ENCODE data around the gene RNFT2. TPM values are rescaled to one million over a fixed set of nuclear protein-coding genes. Genes with fewer than 3 reads are reported as not detected.
A peak's percentile ranks its signal among the peaks of the same experiment; 100 is the strongest.

Gene RNFT2
- total and polyA plus RNA-seq, 12 donors: 0.46 to 2.2 (median 1.6) TPM

DNA sequence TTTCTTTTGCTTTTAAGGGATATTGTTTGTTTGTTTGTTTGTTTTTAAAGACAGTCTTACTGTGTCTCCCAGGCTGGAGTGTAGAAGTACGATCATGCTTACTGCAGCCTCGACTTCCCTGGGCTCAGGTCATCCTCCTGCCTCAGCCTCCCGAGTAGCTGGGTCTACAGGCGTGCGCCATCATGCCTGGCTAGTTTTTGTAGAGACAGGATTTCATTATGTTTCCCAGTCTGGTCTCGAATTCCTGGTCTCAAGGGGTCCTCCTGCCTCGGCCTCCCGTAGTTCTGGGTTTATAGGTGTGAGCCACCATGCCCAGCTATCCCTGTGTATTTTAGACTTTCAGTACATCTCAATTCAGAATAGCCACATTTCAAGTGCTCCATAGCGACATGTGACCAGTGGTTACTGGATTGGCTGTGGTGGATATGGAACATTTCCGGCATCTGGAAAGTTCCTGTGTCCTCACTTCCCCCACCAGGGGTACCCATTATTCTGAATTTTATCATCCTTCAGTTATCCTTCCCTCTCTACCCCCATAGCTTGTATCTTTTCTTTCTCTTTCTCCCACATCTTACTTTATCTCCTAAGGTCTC lies 82.0 kb downstream of the RNFT2 start:
- TF ChIP-seq, protein P1, sequence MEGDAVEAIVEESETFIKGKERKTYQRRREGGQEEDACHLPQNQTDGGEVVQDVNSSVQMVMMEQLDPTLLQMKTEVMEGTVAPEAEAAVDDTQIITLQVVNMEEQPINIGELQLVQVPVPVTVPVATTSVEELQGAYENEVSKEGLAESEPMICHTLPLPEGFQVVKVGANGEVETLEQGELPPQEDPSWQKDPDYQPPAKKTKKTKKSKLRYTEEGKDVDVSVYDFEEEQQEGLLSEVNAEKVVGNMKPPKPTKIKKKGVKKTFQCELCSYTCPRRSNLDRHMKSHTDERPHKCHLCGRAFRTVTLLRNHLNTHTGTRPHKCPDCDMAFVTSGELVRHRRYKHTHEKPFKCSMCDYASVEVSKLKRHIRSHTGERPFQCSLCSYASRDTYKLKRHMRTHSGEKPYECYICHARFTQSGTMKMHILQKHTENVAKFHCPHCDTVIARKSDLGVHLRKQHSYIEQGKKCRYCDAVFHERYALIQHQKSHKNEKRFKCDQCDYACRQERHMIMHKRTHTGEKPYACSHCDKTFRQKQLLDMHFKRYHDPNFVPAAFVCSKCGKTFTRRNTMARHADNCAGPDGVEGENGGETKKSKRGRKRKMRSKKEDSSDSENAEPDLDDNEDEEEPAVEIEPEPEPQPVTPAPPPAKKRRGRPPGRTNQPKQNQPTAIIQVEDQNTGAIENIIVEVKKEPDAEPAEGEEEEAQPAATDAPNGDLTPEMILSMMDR (IDR thresholded peaks at IDR 0.05): no peak
- 91 to 92% methylated on average over 10 of the region's 10 CpGs for WGBS, 2 donors
- Histone ChIP-seq H3K9me3 (peaks cover 0 to 11% (median 0%) of the 10 kb centered on the region in 11 donors), H3K4me3 (peak overlapping the region in 3 of 10 donors; percentile 74 to 83 (median 78)), H3K27ac (peak overlapping the region in 3 of 10 donors; percentile 95 to 97 (median 96)), H3K36me3 (no peaks in the 10 kb centered on the region), H3K27me3 (no peaks in the 10 kb centered on the region), H3K4me1 (peaks cover 6 to 17% (median 12%) of the 10 kb centered on the region in 9 donors)
- no peak for ATAC-seq
- DNase-seq: no peak
- intact Hi-C loops (cut with DNase I): loop anchor here in 1 of 10 donors (10.0 kb wide), 1 partner anchor 85 kb away; the partner anchor contains the start of genes RNFT2 and SPRING1

DNA sequence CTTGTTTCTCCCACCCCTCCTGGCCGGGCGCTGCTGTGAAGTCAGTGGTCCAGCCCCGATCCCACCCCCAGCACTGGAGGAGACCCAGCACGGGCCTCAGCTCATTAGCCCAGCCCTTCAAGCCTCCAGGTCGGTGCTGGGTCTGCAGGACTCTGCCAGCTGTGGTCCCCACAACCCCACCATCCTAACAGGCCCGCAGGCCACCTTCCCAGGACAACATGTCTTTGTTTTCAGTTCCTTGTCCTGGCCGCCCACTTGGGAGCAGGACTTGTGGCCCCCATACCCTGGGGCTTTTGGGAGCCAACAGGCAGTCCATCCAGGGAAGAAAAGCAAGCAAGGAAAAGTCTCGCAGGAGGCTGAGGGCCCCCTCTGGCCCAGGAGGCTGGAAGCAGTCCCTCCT lies 83.2 kb downstream of the RNFT2 start:
- H3K36me3 ChIP-seq: no peaks in the 10 kb centered on the region
- 65 to 71% methylated on average over 8 of the region's 8 CpGs for WGBS, 2 donors
- H3K4me3 ChIP-seq: no peak overlapping the region
- H3K27ac ChIP-seq: no peak overlapping the region
- peaks cover 6 to 17% (median 12%) of the 10 kb centered on the region in 9 donors for H3K4me1 ChIP-seq
- H3K27me3 ChIP-seq: no peaks in the 10 kb centered on the region
- peaks cover 0 to 14% (median 0%) of the 10 kb centered on the region in 11 donors for H3K9me3 ChIP-seq
- intact Hi-C loops (cut with DNase I): loop anchor here in 1 of 10 donors (10.0 kb wide), 1 partner anchor 86 kb away; the partner anchor contains the start of genes RNFT2 and SPRING1
- DNase-seq: no peak
- no peak for ATAC-seq
- TF ChIP-seq, protein P1 (IDR thresholded peaks at IDR 0.05): no peak

DNA sequence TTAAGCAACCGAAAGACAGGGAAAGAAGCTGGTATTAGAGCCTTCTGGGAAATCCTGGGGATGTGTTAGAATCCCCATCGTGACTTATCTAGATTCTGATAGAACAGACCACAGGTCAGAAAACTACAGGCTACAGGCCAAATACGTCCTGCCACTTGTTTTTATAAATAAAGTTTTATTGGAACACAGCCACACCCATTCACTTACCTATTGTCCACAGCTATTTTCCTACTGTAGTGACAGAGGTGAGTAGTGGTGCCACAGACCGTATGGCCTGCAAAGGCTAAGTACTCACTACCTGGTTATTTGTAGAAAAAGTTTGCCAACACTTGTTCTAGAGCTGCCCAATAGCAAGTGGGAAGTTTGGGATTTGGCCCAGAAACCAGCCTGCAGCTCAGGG lies 89.3 kb downstream of the RNFT2 start:
- 88 to 93% methylated on average over 4 of the region's 4 CpGs for WGBS, 2 donors
- TF ChIP-seq, protein P1 (IDR thresholded peaks at IDR 0.05): no peak
- no peak overlapping the region for H3K27ac ChIP-seq
- H3K27me3 ChIP-seq: no peaks in the 10 kb centered on the region
- H3K4me1 ChIP-seq: no peaks in the 10 kb centered on the region
- no peaks in the 10 kb centered on the region for H3K36me3 ChIP-seq
- ATAC-seq (no peak), DNase-seq (no peak)
- no peak overlapping the region for H3K4me3 ChIP-seq
- H3K9me3 ChIP-seq: peaks cover 0 to 14% (median 0%) of the 10 kb centered on the region in 11 donors
- intact Hi-C loops (cut with DNase I): loop anchor here in 1 of 10 donors (10.0 kb wide), 1 partner anchor 93 kb away; the partner anchor contains the start of genes RNFT2 and SPRING1

DNA sequence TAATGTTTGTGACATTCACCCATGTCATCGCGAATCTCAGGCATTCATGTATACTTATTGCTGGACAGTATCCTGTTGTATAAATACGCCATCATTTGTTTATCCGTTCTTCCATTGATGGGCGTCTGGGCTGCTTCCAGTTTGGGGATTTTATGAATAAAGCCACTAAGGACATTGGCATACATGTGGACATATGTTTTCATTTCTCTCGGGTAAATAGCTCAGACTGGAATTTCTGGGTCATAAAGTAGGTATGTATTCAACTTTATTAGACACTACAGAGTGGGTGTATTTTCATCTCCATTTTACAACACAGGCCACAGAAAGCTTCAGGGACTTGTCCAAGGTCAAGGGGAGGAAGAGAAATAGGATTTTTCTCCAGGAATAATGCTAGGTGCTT lies 94.2 kb downstream of the RNFT2 start:
- TF ChIP-seq, protein P1 (IDR thresholded peaks at IDR 0.05): no peak
- Histone ChIP-seq H3K27me3 (no peaks in the 10 kb centered on the region), H3K9me3 (no peaks in the 10 kb centered on the region), H3K27ac (no peak overlapping the region), H3K36me3 (no peaks in the 10 kb centered on the region), H3K4me3 (no peak overlapping the region), H3K4me1 (no peaks in the 10 kb centered on the region)
- DNase-seq: no peak
- WGBS, 2 donors: 88 to 92% methylated on average over 6 of the region's 6 CpGs
- intact Hi-C loops (cut with DNase I): no loop called here
- no peak for ATAC-seq

All from heart right ventricle (tissue), 16 donors.